Measurements from ENCODE around the gene LEF1. TPM values are rescaled to one million over a fixed set of nuclear protein-coding genes. Genes with fewer than 3 reads are reported as not detected.

The LEF1 gene
- total and polyA plus RNA-seq, 11 donors = 0.08 to 3.0 (median 0.91) TPM; not detected in 1

GRCh38 chr4:108180513-108180912, 11.8 kb upstream of the LEF1 start:
- intact Hi-C loops (cut with DNase I) = no loop called here
- ATAC-seq = no peak
- WGBS, 4 donors = 62 to 74% (median 65%) methylated on average over 1 of the region's 1 CpG

GRCh38 chr4:108175966-108176365, 7.2 kb upstream of the LEF1 start:
- ATAC-seq (no peak), DNase-seq (no peak)
- 88 to 94% (median 91%) methylated on average over 3 of the region's 3 CpGs for WGBS, 4 donors
- no peak for TF ChIP-seq POLR2A (IDR thresholded peaks at IDR 0.05)
- no peak for TF ChIP-seq CTCF (IDR thresholded peaks at IDR 0.05)
- H3K4me1 ChIP-seq = peaks cover 0 to 19% (median 9%) of the 10 kb centered on the region in 12 donors
- no peaks in the 10 kb centered on the region for H3K9me3 ChIP-seq
- no peak overlapping the region for H3K4me3 ChIP-seq
- no peak overlapping the region for H3K27ac ChIP-seq
- H3K27me3 ChIP-seq = peaks cover 12 to 57% (median 31%) of the 10 kb centered on the region in 9 donors
- H3K36me3 ChIP-seq = no peaks in the 10 kb centered on the region
- intact Hi-C loops (cut with DNase I) = loop anchor here in 1 of 10 donors (10.0 kb wide), 2 partner anchors 179 to 399 kb away; no protein-coding TSS in a partner anchor

More at GRCh38 chr4:108180513-108180912, 11.8 kb upstream of the LEF1 start:
- Histone ChIP-seq H3K4me1 (no peaks in the 10 kb centered on the region), H3K27me3 (peaks cover 0 to 30% (median 0%) of the 10 kb centered on the region in 9 donors), H3K36me3 (no peaks in the 10 kb centered on the region), H3K9me3 (no peaks in the 10 kb centered on the region), H3K27ac (no peak overlapping the region), H3K4me3 (no peak overlapping the region)
- no peak for DNase-seq
- no peak for TF ChIP-seq POLR2A (IDR thresholded peaks at IDR 0.05)
- TF ChIP-seq CTCF (IDR thresholded peaks at IDR 0.05) = no peak

- ATAC-seq = no peak
- H3K9me3 ChIP-seq = no peaks in the 10 kb centered on the region
- intact Hi-C loops (cut with DNase I) = loop anchor here in 1 of 10 donors (10.0 kb wide), 2 partner anchors 180 to 400 kb away; no protein-coding TSS in a partner anchor
- peaks cover 12 to 61% (median 41%) of the 10 kb centered on the region in 9 donors for H3K27me3 ChIP-seq
- no peak overlapping the region for H3K4me3 ChIP-seq
- no peaks in the 10 kb centered on the region for H3K36me3 ChIP-seq
- TF ChIP-seq CTCF (IDR thresholded peaks at IDR 0.05) (no peak), POLR2A (IDR thresholded peaks at IDR 0.05) (no peak)
- peaks cover 0 to 19% (median 9%) of the 10 kb centered on the region in 12 donors for H3K4me1 ChIP-seq
- no peak for DNase-seq
- H3K27ac ChIP-seq = no peak overlapping the region
Measured at GRCh38 chr4:108174856-108175255, 6.1 kb upstream of the LEF1 start.

GRCh38 chr4:108173599-108174057, 4.9 kb upstream of the LEF1 start:
- TF ChIP-seq CTCF (IDR thresholded peaks at IDR 0.05) = no peak
- TF ChIP-seq POLR2A (IDR thresholded peaks at IDR 0.05) = no peak
- Histone ChIP-seq H3K36me3 (no peaks in the 10 kb centered on the region), H3K9me3 (no peaks in the 10 kb centered on the region), H3K27me3 (peaks cover 12 to 67% (median 52%) of the 10 kb centered on the region in 9 donors), H3K27ac (peak overlapping the region in 3 of 12 donors; percentile 17 to 60 (median 49)), H3K4me1 (peaks cover 0 to 27% (median 13%) of the 10 kb centered on the region in 12 donors), H3K4me3 (peak overlapping the region; percentile 32 to 70 (median 58))
- ATAC-seq = no peak
- WGBS, 4 donors = 75 to 82% (median 78%) methylated on average over 11 of the region's 11 CpGs
- no peak for DNase-seq
- intact Hi-C loops (cut with DNase I) = loop anchor here in 1 of 10 donors (10.0 kb wide), 2 partner anchors 181 to 401 kb away; no protein-coding TSS in a partner anchor

All from heart left ventricle (tissue), 16 donors.